Stimulated activated CD8-positive, alpha-beta memory T cell treated with anti-CD3 and anti-CD28 coated beads, Interleukin-15, amount 100 ng/mL, for 24 hours (primary cell): ENCODE data around the gene ETV1.

Experiments
- DNase-seq: peaks from one replicate; pipeline ENCODE4 v3.0.0-alpha.2; 2020; ENCODE audit warnings: low read depth

Gene ETV1

GRCh38 chr7:13879143-13879542 is 110.3 kb downstream of the ETV1 start:
- DNase-seq = no peak

- no peak for DNase-seq
Observed at GRCh38 chr7:13878154-13878553, 111.3 kb downstream of the ETV1 start.

GRCh38 chr7:13875496-13876074 is 113.9 kb downstream of the ETV1 start:
- DNase-seq = no peak

GRCh38 chr7:13874783-13875182 is 114.7 kb downstream of the ETV1 start:
- DNase-seq = no peak

- no peak for DNase-seq
Observed at GRCh38 chr7:13872709-13873108, 116.8 kb downstream of the ETV1 start.

- DNase-seq = no peak
Observed at GRCh38 chr7:13871008-13871407, 118.5 kb downstream of the ETV1 start.

GRCh38 chr7:13860734-13861133 is 128.7 kb downstream of the ETV1 start:
- DNase-seq = no peak

- no peak for DNase-seq
Observed at GRCh38 chr7:13856012-13856411, 133.5 kb downstream of the ETV1 start.

GRCh38 chr7:13852281-13852968 is 137.0 kb downstream of the ETV1 start:
- DNase-seq = no peak

GRCh38 chr7:13851736-13852135 is 137.7 kb downstream of the ETV1 start:
- DNase-seq = no peak

- peak; percentile 10 for DNase-seq
Observed at GRCh38 chr7:13850185-13850752, 139.2 kb downstream of the ETV1 start.

GRCh38 chr7:13849163-13849892 is 140.1 kb downstream of the ETV1 start:
- no peak for DNase-seq

GRCh38 chr7:13848681-13849131 is 140.8 kb downstream of the ETV1 start:
- no peak for DNase-seq

- no peak for DNase-seq
Observed at GRCh38 chr7:13846386-13846785, 143.1 kb downstream of the ETV1 start.

GRCh38 chr7:13845601-13846000 is 143.9 kb downstream of the ETV1 start:
- DNase-seq = no peak

GRCh38 chr7:13844954-13845353 is 144.5 kb downstream of the ETV1 start:
- no peak for DNase-seq

GRCh38 chr7:13841284-13841683 is 148.2 kb downstream of the ETV1 start:
- DNase-seq = no peak
